ENCODE results near the gene KIRREL3. TPM values are rescaled to one million over a fixed set of nuclear protein-coding genes. Genes with fewer than 3 reads are reported as not detected.

Gene KIRREL3
- total and polyA plus RNA-seq, 2 of the 8 experiments (the other 6 are each of a cell fraction or from before 2014, with no cell fraction given) = 0.29 to 0.32 TPM

DNA sequence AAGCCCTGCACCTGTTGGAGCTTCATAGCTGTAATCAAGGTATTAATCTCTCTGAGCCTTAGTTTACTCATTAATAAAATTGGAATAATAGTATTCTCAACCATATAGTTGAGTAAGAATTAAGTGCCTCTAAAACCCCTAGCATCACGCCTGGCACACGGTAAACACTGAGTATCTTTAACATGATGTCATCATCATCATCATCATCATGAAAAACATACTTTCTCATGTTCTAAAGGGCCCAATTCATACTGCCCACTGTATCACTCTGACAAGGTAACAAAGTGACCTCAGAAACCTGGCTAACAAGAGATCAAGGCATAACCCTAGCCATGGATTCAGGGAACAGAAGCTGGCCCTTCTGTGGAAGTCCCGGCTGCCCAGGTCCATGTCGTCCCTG, 58.4 kb downstream of the KIRREL3 start (continued):
- TF ChIP-seq, protein P1, sequence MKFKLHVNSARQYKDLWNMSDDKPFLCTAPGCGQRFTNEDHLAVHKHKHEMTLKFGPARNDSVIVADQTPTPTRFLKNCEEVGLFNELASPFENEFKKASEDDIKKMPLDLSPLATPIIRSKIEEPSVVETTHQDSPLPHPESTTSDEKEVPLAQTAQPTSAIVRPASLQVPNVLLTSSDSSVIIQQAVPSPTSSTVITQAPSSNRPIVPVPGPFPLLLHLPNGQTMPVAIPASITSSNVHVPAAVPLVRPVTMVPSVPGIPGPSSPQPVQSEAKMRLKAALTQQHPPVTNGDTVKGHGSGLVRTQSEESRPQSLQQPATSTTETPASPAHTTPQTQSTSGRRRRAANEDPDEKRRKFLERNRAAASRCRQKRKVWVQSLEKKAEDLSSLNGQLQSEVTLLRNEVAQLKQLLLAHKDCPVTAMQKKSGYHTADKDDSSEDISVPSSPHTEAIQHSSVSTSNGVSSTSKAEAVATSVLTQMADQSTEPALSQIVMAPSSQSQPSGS (IDR thresholded peaks at IDR 0.05; ENCODE audit: low read length) = no peak
- no peak for TF ChIP-seq ZNF274 (IDR thresholded peaks at IDR 0.05; ENCODE audit: borderline replicate concordance, extremely low read depth, low read length)

Data from H1 (cell line).